GM21529 (cell line): ENCODE measurements around the gene PRR11.
"Not testable (repeated sequence)": the region's sequence is repeated elsewhere in the genome, so short reads cannot be mapped to it uniquely, and the experiment has no call there.

Source experiments
- ATAC-seq: cut with Tn5 transposase; IDR thresholded peaks from one replicate; pipeline ENCODE4 v1.9.1; 2021; ENCODE audit not compliant: unreplicated experiment

PRR11 gene

DNA sequence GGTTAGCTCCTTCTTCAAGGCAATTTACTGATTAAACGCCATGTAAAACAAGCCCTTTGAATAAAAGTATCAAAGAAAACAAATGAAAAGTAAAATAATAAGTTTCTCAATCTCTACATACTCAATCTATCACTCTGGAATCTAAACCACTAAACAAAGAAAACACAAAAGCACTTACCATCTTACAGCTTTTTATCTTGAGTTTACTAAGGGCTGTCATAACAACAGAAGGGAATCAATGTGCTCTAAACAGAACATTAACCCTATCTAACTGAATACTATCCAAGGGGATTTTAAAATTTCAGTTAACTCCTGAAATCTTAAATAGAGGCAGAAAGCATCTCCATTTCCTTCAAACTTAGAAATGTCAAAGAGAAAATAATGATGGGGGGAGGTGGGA lies 4.0 kb upstream of the PRR11 start:
- ATAC-seq = no peak

DNA sequence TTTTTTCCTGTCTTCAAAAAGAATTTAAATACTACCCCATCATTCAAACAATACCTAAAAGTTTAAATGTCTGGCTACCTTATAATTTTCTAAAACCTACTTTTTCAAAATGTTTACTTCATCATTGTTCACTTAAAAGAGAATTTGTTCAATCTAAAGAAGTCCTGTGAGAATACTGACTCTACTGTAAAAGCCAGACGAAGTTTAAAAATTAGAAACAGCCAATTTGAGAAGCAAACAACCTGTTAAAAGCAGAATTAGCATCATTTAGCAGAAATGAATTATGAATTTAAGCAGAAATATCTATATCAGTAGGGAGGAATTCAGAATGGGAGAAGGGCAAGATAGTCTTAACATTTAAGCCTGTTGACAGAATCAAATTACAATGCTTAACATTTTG lies 2.6 kb upstream of the PRR11 start:
- no peak for ATAC-seq

DNA sequence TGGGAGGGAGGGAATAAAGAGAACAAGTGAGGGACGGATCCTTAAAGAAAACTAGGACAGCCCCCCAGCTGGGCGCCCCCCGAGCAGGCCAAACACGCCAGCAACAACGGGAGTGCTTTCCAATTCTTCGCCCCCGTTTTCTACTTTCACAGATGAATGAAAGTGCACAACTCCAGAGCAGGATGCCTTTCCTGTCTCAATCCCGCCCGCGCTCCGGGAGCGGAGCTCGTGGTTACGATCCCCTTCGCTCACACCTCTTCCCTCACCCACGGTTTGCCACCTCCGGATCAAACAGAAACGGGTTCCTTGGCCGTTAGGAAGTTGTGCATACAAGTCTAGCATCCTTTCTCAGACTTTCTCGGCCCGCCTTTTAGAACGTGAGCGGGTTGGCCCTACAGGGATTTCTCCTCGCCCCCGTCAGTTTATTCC lies 1.2 kb upstream of the PRR11 start:
- no peak for ATAC-seq

DNA sequence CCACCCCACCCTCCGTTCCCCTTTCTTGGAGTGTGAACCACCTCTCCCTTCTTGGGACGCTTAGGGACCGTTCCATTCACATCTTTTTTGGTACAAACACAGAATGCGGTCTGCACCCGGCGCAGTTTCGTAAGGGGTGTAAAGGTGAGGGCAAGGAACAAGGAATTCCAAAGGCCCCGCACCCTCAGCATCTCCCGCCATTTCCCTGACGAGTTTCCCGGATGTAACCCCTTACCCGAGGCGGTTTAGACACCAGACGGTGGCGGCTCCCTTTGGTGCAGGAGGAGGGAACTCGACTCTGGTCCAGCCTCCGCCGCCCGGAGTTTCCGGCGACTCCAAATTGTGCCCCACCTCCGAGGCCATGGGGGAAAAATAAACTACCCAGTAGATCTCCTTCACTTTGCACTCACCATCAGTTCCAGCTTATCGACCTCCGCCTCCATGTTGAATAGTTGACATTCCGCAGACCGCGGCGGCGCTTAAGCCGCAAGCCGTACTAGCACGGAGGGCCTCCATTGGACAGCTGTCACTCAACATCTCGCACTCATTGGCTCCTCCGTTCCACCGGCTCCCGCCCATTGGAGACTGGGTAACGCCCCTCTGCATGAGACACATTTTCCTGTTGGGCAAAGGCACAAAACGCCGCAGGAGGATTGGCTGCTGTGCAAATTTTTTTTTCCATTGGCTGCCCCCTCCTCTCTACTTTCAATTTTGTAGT lies 666 bp upstream of the PRR11 start, which contains the start of gene SKA2:
SKA2 (minus strand) TSS at position 466 of the 718 bp plus-strand sequence; CDS start at position 443, 23 bp downstream.
- peak; percentile 81 for ATAC-seq

DNA sequence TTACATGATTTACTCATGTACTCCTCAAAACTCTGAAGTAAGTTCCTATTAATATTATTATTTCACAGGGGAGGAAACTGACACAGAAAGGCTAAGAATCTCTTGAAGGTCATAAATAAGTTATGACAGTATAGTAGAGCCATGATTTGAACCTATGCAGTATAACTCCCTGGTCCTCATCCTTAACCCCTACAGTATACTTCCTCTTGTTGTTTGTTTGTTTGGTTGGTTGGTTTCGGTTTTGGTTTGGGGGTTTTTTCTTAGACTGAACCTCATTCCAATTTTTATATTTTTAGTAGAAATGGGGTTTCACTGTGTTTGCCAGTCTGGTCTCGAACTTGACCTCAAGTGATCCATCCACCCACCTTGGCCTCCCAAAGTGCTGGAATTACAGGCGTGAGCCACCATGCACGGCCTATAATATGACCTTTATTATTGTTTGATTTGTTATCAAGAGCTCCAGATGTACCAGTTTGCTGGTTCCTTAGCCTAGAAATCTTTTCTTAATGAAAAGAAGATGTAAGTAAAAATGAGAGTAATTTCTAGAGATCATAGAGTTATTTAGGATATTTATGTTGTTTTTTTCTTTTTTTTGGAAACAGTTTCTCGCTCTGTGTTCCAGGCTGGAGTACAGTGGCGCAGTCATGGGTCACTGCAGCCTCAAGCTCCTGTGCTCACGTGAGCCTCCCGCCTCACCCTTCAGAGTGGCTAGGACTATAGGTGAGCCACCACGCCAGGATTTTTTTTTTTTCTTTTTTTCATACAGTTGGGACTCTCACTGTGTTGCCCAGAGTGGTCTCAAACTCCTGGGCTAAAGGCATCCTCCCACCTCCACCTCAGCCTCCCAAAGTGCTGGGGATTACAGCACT lies 4.8 kb downstream of the PRR11 start:
- no peak for ATAC-seq

DNA sequence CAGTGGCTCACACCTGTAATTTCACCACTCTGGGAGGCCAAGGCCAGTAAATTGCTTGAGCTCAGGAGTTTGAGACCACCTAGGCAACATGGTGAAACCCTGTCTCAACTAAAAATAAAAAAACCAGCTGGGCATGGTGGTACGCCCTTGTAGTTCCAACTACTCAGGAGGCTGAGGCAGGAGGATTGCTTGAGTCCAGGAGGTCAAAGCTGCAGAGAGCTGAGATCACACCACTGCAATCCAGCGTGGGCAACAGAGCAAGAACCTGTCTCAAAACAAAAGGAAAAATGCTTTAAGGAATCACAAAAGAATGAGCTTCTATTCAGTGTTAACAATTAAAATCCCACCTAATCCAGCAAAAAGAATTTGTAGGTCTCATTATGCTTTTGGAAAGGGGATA lies 5.9 kb downstream of the PRR11 start:
- ATAC-seq = no peak

DNA sequence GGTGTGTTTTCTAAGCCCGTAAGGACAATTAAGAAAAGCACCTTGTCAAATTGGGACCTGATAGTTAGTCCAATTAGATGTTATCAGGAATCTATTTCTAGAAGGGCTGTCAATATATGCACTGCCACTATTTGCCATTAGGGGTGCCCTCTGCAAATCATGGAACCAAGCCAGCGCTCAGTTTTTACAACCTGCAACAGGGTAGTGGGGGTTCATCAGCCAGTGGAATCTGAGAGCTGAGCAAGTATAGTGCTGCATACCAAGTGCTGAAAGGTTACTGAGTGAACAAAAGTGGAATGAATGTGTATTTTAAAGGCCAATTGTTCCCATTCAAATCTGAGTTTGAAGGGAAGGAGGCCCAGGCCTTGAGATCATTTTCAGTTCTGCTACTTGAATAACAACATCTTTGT lies 10.4 kb downstream of the PRR11 start:
- peak; percentile 53 for ATAC-seq

DNA sequence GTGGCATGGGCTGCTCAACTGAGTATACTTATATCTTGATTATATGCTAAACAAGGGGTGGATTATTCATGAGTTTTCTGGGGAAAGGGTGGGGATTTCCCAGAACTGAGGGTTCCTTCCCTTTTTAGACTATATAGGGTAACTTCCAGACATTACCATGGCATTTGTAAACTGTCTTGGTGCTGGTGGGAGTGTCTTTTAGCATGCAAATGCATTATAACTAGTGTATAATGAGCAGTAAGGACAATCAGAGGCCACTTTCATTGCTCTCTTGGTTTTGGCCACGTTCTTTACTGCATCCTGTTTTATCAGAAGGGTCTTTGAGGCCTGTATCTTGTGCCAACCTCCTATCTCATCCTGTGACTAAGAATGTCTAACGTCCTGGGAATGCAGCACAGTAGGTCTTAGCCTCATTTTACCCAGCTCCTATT lies 12.0 kb downstream of the PRR11 start:
- no peak for ATAC-seq

DNA sequence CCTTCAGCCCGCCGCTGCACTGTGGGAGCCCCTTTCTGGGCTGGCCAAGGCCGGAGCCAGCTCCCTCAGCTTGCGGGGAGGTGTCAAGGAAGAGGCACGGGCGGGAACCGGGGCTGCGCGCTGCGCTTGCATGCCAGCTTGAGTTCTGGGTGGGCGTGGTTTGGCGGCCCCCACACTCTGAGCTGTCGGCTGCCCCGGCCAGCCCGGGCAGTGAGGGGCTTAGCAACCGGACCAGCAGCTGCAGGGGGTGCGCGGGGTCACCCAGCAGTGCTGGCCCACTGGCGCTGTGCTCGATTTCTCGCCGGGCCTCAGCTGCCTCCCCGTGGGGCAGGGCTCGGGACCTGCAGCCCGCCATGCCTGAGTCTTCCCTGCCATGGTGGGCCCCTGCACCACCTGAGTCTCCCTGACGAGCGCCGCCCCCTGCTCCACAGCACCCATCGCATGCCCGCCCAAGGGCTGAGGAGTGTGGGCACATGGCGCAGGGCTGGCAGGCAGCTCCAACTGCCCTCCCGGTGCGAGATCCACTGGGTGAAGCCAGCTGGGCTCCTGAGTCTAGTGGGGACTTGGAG lies 17.0 kb downstream of the PRR11 start:
- ATAC-seq = no peak

DNA sequence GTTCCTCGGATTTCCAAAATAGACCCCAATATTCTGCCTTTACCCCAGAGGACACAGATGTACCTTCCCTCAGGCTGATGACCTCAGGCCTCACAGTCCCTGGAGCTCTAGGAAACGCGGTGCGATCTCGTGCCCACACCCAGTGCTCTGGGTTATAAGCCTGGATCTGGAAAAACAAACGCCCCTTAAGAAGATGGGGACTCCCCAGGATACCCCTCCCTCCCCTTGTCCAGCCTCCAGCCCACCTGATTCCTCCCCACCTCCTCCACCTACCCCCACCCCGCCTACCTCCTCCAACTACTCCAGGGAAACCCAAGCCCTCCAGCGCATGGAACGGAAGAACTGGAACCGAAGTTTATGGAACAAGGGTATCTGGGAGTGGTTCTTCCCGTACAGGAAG lies 19.1 kb downstream of the PRR11 start:
- ATAC-seq = no peak

DNA sequence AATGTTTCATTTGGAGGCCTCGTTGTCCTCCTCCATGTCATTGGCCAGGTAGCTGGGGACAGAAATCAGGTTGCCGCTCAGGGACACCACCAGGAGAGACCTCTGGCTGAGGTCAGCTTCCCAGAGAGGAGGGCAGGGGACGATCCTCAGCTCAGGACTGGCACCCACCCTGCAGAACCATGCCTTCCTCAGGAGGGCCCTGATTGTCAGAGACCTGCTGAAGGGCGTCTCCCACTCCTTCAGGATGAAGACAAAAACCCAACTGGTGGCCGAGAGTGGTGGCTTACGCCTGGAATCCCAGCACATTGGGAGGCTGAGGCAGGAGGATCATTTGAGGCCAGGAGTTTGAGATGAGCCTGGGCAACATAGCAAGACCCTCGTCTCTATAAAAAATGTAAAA lies 19.5 kb downstream of the PRR11 start:
- ATAC-seq = no peak

DNA sequence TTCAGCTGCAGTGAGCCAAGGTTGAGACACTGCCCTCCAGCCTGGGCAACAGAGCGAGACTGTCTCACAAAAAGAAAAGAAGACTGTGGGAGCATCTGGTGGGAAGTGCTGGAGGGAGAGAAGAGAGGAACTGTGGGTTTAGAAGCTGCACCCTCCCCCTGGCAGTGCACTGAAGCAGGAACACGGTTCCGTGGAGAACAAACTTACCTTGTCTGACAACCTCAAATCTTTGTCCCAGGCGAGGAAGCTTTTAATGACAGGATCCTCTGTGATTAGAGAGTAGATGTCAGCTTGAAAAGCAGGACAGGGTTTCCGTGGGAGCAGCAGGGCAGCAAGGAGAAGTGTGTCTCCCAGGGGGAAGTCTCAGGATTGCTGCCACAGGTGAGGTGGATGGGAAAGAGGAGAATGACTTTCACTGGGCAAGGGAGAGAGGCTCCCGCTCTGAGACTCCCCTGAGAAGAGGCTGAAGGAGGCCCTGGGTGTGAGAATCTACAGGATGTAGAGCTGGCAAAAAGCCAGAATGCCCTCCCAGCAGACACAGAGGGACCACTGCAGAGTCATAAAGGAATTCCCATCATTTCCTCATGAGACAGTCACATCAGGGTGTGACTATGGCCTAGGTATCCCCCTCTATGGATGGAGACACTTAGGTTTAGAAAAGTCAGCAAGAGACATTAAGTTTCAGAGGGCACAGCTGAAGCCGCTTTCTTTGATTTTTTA lies 22.9 kb downstream of the PRR11 start:
- ATAC-seq = no peak

DNA sequence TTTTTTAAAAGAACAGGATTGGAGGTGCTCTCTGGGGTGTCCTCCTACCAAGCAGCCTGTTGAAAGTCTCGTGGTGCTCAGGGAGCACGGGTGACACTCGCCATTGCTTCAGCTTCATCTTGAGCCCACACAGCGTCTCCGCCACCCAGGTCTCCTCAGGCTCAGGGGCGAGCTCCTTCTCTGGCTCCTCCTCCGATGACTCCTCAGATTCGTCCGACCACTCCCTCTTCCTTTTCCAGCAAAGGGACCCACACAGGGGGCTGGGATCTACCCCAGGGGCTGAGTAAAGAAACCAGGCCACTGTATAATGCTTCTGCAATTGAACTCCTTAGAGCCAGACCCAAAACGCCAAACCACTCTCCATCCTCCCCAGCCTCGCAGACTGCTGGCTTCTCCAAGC lies 24.1 kb downstream of the PRR11 start:
- not testable (repeated sequence) for ATAC-seq

DNA sequence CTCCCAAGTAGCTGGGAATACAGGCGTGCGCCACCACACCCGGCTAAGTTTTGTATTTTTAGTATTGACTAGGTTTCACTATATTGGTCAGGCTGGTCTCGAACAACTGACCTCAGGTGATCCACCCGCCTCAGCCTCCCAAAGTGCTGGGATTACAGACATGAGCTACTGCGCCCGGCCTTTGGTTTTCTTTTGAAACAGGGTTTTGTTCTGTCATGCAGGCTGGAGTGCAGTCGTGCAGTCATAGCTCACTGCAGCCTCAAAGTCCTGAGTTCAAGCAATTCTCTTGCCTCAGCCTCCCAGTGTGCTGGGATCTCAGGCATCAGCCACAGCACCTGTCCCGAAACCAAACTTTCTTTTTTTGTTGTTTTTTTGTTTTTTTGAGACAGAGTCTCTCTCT lies 25.1 kb downstream of the PRR11 start:
- no peak for ATAC-seq

DNA sequence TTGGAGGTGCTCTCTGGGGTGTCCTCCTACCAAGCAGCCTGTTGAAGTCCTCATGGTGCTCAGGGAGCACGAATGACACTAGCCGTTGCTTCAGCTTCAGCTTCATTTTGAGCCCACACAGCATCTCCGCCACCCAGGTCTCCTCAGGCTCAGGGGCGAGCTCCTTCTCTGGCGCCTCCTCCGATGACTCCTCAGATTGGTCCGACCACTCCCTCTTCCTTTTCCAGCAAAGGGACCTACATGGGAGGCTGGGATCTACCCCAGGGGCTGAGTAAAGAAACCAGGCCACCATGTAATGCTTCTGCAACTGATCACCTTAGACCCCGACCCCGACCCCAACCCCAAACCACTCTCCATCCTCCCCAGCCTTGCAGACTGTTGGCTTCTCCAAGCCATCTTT lies 25.9 kb downstream of the PRR11 start:
- ATAC-seq = no peak

DNA sequence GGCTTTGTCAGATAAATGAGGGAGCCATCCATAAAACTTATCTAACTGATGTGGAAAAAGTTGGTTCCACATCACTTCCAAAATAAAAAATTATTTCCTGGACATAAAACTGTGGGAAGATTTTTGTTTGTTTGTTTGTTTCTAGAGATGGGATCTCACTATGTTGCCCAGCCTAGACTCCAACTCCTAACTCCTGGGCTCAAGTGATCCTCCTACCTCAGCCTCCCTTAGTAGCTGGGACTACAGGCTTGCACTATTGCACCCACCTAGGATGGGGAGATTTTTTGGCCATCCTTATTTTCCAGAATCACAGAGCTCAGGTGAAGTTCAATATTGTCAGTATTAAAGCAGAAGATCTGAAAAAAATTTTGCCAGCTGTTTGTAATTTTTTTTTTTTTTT lies 30.5 kb downstream of the PRR11 start:
- no peak for ATAC-seq

DNA sequence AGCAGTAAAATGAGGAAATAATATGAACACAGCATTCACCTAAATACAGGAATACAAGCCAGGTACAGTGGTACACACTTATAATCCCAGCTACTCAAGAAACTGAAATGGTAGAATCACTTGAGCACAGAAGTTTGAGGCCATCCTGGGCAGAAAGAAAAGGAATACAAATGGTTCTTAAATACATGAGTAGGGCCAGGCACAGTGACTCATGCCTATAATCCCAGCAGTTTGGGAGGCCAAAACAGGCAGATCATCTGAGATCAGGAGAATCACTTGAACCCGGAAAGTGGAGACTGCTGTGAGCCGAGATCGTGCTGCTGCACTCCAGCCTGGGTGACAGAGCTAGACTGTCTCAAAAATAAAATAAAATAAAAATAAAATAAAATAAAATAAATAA lies 31.3 kb downstream of the PRR11 start:
- ATAC-seq = no peak

DNA sequence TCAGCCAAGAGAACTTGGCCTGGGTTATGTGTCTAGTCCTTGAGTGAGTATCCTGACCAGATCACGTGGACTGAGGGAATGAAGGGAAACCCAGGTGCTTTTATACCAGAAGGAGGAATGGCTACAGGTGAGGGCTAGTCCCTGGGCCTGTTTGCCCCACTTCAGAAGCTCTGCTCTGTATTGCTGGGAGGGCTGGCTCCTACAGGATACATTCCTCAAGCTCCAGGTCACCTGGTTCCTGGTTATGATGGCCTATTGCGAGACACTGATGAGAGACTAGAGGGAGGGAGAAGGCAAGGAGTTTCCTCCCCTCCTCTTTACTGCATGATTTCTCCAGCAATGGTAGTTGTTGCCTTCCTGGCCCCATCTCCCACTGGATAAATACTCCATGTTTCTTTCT lies 35.3 kb downstream of the PRR11 start:
- ATAC-seq = no peak

DNA sequence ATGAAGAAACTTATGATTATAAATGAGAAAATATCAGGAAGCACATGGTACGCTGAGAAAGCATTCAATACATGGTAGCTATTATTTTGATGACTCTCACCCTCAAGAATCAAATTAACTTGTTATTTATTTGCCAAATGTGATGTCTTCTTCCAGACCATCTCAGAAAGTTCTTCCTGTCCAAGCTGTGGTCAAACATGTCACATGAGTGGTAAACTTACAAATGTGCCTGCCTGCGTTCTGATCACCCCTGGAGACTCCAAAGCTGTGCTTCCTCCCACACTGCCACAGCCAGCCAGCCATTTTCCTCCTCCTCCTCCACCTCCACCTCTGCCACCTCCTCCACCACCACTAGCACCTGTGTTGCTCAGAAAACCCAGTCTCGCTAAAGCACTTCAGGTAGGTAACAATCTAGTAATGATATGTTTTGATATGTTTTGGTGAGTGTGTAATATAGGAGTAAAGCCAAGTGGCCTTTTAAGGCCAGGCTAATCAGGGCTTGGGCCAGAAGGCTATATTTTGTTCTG lies 37.9 kb downstream of the PRR11 start:
- no peak for ATAC-seq

DNA sequence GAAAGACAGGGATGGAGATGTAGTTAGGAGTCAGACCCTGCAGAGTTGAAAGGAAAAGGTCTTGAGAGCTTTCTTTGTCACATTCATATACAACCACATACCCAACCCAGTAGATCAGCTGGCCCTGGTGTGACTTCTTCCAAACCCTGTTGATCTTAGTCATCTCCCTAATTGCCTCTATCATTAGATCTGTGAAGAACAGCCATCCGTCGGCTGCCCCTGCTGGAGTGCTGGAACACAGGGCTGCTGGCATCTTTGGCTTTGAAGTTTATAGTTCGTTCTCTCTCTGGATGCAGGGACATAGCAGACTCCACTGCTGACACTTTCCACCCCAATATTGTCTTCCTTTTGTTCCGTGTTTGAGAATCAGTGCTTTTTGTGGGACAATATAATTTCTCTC lies 43.9 kb downstream of the PRR11 start:
- no peak for ATAC-seq

DNA sequence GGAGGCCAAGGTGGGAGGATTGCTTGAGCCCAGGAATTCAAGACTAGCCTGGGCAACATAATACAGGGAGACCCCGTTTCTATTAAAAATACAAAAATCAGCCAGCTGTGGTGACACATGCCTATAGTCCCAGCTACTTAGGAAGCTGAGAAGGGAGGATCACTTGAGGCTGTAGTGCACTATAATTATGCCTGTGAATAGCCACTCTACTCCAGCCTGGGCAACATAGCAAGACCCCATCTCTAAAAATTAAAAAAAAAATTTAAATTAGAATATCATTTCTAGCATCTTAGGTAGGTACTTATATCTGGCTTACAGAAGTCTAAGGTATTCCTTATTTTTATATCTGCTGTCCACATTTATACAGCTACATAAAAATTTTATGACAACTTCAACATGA lies 46.8 kb downstream of the PRR11 start:
- ATAC-seq = no peak
